Muscle of arm (tissue), 12 donors: Measurements from ENCODE around the gene NCKAP5. TPM values are rescaled to one million over a fixed set of nuclear protein-coding genes. Genes with fewer than 3 reads are reported as not detected.

Experiments used
- DNase-seq: peaks from one replicate; pipeline ENCODE4 v3.0.0-alpha.2; 2013
- polyA plus RNA-seq, 12 donors: library from polyadenylated mRNA; unstranded; fragments of 120-200 nt; gene quantifications; one replicate each; pipeline ENCODE4 v1.2.1, GENCODE V29; 2013; ENCODE audit not compliant: insufficient read length in 12 of 12

NCKAP5 gene
- polyA plus RNA-seq, 12 donors = 3.1 to 17.3 (median 5.4) TPM; not detected in 1

DNA sequence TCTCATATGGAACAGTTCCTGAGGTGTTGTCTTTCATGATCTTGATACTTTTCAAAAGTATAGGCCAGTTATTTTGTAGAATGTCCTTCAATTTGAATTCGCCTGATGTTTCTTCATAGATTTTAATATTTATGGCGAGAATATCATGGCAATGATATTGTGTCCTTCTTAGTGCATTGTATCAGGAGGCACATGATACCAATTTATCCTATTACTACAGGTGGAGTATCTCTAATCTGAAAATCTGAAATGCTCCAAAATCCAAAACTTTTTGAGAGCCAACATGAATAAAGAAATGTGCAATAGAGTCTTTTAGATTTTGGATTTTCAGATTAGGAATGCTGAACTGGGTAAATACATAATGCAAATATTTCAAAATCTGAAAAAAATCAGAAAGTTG lies 681.7 kb downstream of the NCKAP5 start:
- no peak for DNase-seq

DNA sequence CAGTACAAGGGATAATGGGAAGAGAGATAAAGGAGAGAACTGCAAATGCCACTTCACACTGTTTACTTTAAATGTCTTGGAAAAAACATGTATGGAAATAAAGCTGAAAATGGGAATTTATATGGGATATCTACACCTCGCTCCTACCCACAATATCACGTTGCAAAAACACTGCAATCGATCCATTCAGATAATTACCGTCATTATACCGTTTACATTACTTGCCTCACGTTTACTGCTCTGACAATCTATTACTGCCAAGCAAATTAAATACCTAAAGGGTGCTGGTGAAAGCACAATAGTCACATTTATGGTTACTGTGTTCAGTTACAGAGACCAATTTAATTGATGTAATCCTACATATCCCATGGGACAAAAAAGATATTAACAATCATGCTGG lies 683.6 kb downstream of the NCKAP5 start:
- DNase-seq = no peak

DNA sequence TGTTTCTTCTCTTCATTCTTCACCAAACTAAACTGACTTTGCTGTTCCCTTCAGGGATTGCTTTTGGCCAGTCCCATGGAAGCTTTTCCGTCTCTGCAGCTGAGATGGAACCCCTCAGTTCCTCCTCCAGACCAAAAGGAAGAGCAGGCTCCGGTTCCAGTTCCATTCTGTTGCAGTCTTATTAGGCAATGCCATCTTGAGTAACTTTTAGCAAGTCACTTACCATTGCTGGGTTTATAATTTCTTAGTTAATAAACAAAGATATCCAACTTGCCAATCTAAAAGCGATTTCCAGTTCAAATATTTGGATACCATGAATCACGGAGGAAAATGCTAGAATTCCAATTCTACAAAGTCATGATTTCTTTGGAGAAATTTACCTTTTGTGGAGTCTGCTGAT lies 684.0 kb downstream of the NCKAP5 start:
- no peak for DNase-seq

DNA sequence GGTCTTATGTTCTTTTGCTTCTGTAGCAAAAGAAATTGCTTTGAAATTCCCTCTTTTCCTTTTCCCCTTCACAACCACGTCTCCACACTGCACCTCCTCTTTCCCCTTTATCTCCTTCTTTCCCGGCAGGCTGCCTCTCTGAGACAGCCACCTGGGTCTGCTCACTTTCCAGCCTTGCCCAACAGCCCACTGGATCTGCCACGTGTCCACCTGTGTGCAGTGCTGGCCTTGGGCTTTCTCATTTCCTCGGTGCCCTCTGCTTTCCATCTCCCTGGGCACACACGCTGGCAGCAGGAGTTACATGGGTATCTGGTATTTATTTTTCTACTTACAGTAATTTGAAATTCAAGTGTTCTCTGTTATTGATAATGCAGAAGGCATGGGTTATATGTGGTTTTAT lies 684.8 kb downstream of the NCKAP5 start:
- DNase-seq = no peak

DNA sequence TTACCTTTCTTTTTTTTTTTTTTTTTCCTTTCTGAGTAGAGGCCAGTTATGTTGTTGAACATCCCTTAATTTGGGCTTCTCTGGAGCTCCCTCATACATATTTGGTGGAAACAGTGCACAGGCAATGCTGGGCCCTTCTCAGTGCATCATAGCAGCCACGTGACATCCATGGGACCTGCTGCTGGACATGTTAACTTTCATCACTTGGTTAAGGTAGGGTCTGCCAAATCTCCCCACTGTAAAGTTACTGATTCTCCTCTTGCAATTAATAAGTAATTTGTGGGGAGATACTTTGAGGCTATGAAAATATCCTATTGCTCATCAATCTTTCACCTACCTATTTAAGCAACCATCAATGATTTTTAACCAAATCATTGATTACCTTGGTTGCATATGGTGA lies 686.7 kb downstream of the NCKAP5 start:
- no peak for DNase-seq

DNA sequence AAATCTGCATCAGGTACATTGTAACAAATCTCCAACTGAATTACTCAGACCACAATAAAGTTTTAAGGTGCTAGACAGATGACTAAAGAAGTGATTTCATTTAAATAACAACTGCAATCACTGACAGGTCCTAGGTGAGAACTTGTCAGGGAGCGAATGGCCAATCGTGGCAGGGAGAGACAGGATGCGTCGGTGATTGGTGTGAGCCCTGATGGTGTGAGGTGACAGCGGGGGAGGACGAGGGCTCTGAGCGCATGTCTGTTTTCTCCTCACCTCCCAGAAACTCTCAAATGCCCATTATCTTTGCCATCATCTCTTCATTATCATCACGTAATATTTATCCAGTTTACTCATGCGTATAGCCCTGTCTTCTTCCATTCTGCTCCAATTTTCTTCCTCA lies 690.3 kb downstream of the NCKAP5 start:
- no peak for DNase-seq

DNA sequence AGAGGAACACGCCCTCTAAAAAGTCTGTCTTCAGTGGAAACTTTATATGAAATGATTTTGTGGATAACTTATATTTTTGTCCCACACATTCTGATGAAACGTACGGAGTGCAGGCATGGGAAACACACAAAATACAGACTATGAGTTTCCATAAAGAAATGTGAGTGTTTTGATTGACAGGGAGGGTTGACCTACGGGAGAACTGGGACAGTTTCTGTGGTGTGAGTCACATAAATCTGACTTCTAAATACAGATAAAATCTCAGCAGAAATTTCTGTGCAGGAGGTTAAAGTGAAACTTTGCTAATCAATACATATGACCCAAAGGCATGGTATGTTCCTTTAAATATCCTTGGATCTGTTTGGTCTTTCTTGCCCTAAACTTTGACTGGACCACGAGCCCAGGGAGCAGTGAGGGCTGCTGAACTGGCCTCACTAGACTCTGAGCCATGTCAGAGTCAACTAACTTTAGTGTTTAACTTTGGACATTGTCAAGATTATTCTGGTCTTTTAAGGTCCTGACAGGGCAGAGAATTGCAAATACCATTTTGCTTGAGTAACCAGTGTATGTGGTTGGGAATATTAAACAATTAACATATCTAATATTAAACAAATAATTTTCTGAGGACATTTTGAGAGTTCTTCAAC lies 691.4 kb downstream of the NCKAP5 start:
- no peak for DNase-seq

DNA sequence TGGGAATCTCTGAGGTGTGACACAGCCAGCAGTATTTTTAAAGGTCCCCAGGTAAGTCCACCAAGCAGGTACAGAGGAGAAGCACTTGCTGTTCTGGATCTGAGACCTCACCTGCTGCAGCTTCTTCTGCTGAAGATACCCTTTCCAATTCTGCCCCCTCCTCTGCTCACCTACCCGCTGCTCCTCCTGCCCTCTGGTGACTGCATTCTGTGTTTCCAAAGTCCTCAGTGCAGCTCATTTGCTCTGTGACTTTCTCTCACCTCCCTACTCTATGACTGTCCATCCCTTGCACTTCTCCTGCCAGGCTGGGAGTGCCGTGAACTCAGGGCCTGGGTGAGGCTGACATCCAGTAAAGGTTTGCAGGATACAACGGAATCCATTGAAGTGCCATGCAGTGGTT lies 693.1 kb downstream of the NCKAP5 start:
- DNase-seq = no peak

DNA sequence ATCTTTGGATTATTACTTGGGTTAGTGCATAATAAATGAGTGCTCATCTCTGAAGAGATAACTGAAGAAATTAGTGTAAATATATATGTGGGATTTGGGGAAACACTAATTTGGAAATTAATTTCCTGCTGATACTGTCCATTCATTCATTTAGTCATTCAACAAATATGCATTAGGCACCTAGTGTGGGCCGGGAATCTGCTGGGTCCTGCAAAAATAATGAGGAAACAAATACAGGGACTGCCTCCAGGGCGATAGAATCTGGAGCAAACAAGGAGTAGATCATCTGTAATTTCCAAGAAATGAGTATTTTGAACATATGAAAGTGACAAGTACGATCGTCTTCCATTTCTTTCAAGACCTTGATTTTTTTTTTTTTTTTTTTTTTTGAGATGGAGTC lies 694.5 kb downstream of the NCKAP5 start:
- DNase-seq = no peak

DNA sequence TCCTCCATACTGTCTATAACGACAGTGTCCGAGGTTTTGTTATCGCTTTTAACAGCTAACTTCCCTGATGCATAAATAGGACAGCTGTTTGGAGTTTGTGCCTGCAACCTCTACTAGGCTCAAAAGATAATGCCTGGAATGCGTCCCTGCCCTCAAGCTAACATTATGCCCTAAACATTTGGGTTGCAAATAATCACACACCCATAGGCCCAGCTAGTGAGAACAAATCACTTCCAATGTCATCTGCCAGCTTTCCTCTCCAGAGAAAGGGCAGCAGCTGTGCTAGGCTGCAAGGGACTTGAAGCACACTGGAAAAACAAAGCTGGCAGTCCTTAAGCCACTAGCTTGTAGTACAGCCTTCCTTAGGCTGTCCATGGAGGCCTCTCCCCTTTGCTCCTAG lies 696.4 kb downstream of the NCKAP5 start:
- DNase-seq = peak; percentile 18

DNA sequence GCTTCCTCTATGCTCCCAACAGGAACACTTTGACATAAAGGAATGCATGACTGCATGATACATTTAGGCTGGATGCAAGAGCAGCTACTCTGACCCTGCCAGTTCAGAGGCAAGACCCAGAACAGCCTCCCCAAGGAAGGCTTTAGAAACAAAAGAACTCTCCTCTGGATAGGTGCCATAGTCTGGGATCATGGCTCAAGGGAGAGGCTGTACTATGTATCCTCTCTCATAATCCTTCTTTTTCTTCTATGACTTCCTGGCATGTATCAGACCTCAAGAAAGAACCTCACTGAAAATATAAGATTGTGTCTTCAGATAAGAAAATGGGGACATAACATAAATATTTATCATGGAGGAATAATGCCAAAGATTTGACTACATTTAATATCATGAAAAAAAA lies 704.3 kb downstream of the NCKAP5 start:
- no peak for DNase-seq

DNA sequence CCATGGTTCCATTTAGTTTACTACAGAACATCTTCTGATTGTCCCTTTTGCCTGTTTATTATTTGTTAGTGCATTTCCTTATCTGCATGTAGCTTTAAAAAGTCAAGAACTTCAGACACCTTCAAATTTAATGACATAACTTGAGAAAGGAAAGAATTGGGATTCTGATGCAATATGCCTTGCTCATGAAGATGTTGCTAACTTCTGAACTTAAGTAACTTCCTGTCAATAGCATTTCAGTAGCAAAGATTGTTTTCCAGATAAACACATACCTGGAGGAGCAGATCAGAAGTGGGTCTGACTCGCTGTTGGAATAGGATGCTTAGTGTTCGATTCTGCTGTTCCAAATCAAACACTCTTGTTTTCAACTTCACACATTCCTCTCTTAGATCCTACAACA lies 708.0 kb downstream of the NCKAP5 start:
- DNase-seq = no peak

DNA sequence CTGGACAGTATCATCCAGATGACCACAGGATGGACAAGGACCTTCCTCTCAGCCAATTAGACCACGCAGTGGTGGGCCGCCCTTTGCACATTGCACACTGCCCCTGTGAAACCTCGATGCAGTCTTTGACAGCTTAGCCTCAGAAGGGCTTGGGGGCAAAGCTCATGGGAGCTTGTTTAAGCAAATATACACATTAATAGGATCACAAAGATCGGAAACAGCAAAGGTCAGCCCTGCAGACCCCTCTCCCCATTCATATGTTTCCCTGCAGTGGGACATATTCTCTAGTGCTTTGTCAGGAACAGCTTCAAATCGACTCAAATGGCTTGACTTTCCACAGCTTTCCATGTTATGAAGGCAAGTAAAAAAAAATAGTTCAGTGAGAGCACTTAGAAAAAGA lies 708.7 kb downstream of the NCKAP5 start:
- no peak for DNase-seq

DNA sequence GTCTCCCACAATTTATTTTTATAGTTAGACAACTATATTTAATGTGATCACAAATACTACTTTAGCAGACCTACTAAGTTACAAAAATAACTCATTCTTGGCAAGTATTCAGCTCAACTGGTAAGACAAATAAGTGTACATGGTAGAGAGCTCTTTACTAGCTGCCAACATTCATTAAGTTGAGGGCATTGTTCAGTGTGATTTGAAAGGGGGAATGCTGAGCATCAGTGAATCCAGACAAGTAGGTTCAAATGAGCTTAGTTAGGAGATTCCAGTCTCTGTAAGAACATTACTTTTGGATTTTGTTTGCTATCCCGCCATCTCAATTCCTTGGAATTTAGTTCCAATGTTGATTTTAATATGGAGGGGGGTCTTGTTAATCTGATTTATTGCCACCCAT lies 710.9 kb downstream of the NCKAP5 start:
- no peak for DNase-seq

DNA sequence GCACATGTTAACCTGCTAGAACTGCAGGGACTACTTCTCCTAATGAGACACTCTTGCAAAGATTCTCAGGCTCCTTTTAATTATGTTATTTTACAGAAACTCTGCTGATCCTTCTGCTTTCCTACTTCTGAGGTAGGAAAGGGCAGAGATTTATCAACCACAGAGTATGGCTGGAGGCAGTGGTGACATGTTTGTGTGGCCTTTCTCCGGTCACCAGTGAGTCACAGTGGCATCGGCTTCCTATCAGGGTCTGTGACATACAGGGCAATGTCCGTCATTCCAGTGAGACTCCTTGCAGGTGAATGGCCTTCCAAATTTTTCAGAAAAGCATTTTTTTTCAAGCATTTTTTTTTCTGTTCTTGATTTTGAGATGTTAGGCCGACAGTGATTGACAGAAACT lies 717.6 kb downstream of the NCKAP5 start:
- no peak for DNase-seq

DNA sequence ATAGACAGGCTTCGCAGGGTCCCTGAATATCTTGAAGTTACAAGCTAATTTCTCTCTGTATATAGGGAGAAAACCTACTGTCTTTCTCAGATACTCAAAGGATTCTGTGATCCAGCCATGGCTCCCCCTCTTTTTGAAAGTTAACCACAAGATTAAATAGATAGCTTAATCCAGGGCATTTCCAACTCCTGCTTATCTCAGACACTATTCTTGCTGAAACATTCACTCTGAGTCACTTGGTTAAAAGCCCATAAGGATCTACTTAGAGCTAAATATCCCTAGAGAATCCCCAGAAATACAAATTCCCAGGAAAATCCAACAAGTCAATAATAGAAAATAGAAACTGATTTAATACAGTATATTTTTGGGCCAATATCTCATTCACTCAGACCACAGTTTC lies 719.1 kb downstream of the NCKAP5 start:
- DNase-seq = no peak

DNA sequence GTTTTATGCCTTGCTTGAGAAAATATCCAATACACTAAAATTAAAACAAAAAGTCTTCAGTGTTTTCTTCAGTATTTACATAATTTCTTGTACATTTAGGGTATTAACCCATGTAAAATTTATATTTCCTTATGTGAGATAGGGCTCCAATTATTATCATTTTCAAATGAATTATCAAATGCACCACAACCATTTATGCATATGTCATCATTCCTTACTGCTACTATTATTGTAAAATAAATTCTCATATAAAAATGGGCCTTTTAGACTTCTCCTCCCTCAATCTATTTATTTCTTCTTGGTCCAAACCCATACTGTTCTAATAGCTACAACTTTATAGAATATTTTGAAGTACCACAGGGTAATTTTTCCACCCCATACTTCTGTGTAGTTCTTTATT lies 722.9 kb downstream of the NCKAP5 start:
- DNase-seq = no peak

DNA sequence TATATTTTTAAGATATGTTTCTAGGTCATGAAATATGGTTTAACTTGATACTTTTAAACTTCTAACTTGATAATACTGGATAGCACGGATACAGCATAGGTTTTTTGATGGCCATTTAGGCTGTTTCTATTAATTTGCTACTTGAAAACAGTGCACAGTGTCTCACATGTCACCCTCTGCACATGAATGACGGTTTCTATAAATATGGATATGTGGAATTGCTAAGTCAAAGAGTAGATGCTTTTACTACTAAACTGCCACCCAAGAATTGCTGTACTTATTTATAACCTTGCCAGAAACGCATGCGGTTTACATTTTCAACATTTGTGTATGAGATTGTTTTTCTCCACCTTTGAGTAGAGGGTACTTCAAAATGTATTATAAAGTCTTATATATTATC lies 723.7 kb downstream of the NCKAP5 start:
- DNase-seq = no peak

DNA sequence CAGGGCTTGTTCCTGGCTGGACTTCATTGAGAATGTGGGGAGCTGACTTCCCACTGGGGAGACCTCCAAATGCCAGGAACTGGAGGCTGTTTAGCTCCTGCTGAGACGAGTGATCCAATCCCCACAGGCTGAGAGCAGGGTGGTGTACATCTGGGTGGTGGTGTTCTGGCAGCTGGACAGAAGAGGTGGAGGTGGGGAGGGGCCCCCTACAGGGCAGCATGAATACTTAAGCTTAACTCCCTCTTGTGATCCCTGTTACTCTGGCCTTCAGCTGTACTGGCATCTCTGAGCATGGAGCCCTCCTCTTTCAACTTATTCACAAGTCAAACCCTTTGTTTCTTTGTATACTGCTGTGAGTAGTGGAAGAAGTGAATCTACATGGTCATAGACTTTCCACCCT lies 730.5 kb downstream of the NCKAP5 start:
- no peak for DNase-seq

DNA sequence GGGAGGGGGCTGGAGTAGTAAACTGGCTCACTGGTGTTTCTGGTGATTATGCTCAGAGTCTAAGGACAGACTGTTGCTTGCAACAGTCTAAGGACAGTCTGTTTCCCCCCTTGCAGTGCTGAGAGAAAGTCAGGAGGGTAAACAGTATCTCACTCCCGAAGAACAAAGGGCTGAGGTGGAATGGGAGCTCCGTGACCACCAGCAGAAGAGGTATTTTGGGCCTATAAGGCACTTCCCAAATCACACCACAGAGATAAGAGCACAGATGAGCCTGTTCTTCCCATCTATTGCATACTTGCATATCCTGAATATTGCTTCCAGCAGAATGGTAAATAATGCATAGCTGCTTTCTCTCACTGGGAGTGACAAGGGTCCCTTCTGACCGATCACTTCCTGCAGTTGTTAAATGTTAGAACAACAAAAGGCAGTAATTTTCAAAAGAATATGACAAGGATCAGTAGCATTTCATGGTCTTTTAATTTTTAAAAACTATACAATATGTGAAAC lies 737.9 kb downstream of the NCKAP5 start:
- DNase-seq = no peak

DNA sequence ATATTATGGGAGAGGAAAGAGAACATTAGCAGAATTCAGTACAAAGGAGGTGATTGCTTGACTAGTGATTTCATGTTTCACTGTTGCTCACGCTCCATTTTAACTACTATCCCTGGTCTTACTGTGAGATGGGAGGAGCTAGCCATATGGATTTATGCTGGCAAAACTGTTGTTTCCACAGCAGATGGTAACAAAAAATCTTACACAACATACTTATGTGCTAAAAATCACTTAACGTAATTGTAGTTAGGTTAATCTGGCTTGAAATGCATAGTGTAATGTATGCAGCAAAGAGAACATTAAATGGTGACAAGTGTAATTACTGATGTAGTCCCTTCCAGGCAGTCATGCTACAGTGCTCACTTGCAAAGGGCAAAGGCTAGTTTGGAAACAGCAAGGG lies 742.7 kb downstream of the NCKAP5 start:
- no peak for DNase-seq

DNA sequence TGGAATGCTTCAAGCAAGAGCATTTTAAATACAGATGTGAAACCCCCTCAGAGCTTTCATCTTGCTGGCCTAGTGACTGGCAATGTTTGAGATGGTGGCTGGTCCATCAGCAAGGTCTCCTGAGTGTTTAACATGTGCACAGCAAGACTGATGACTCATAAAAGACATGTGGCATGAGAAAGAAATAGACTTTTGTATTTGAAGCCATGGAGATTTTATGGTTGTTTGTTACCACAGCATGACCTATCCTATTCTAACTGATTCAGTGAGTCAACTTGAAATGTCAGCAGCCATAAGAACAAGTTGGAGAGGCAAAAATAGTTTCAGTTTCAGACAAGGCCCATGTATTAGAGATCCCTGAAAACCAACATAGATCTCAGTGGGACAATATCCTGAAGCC lies 743.5 kb downstream of the NCKAP5 start:
- DNase-seq = no peak

DNA sequence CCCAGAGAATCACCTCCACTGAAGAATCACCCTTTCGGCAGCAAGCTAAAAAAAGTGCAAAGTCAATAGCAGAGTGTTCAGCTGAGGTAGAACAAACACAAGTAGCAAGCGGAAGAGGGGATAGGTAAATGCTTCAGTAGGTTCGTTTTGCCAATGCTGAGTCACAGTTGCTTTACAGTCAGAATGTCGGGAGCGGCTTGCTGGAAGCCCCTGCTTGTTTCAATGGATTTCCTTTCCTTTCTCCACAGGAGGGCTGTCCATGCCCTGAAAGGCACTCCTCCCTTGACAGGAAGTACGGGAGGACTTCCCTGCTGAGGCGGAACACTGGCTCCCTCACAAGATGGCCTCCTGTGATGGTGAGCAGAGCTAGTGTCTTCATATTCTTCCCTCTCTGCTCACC lies 752.0 kb downstream of the NCKAP5 start:
- no peak for DNase-seq

DNA sequence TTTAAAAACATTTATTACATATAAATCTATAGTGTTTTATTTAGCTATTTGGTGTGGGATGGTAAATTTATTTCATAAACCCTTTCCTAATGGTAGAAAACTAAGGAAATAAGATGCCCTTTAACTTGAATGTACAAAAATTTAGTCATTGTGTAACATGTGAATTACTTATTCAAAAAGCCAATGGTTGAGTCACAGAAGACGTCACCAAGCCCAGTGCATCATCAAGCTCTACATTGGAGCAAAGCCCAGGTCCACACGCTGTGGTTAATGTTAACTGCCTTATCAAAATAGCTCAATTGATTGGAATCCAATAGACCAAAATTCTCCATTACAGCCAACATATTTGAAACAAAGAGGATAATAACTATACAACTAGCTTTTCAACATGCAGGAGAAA lies 752.7 kb downstream of the NCKAP5 start:
- DNase-seq = no peak

DNA sequence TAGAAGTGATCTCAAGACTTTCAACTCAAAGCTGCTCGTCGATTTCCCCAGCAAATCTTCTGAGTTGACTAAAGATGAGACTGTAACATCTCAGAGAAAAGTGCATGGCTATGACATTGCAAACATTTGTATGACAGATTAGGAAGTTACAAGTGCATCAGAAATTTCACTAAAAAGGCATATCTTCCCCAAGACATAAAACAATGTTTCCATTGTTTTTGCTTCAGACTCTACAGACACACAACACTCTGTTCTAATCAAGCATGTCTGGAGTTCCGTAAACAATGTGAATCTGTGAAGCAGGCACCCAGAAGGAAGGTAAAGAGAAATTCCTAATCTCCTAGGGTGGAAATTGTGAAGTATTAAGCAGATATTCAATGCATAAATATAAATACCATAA lies 753.6 kb downstream of the NCKAP5 start:
- DNase-seq = no peak
